Measurements from ENCODE around the gene WDSUB1. TPM values are rescaled to one million over a fixed set of nuclear protein-coding genes. Genes with fewer than 3 reads are reported as not detected.

WDSUB1 gene
- total RNA-seq, 2 donors from 2014 or later = 2.6 to 5.9 TPM

DNA sequence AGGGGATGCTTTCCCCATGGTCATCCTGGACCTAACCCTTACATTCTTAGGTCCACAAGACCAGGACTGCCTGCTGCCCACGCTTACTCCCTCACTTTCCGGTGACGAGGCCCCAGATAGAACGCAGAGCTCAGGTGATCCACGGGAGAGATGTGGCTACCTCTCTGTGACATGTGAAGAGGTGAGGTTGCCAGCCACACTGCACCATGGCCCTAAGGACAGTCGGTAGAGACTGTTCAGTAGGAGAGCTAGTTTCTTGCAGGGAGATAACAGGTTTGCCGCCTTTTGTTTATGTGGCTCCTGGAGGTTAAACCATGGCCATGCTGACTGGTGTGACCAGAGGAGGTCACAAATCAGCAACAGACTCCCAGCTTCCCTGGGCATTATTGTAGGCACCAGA is 71.4 kb downstream of the WDSUB1 start:
- ATAC-seq = no peak
- intact Hi-C loops (cut with DNase I) = no loop called here
- 93 to 97% methylated on average over 7 of the region's 7 CpGs for WGBS, 2 donors

GRCh38 chr2:159214325-159214865 is 72.1 kb downstream of the WDSUB1 start:
- intact Hi-C loops (cut with DNase I) = no loop called here
- DNase-seq (no peak), ATAC-seq (no peak)
- Histone ChIP-seq H3K27me3 (no peaks in the 10 kb centered on the region), H3K9me3 (no peaks in the 10 kb centered on the region), H3K27ac (no peak overlapping the region), H3K36me3 (replicated peaks in 1 of 2; ENCODE audit: insufficient read depth in 1 of 2, low read depth in 2 of 2) (peaks cover 3 to 8% of the 10 kb centered on the region in 2 donors), H3K4me3 (no peak overlapping the region), H3K4me1 (no peaks in the 10 kb centered on the region)
- TF ChIP-seq CTCF (IDR thresholded peaks at IDR 0.05) (no peak), POLR2A (IDR thresholded peaks at IDR 0.05) (no peak)
- 87 to 100% methylated on average over 3 of the region's 3 CpGs for WGBS, 2 donors

More for the DNA sequence above, 71.4 kb downstream of the WDSUB1 start:
- H3K27me3 ChIP-seq = no peaks in the 10 kb centered on the region
- no peaks in the 10 kb centered on the region for H3K4me1 ChIP-seq
- peaks cover 7 to 12% of the 10 kb centered on the region in 2 donors for H3K36me3 ChIP-seq (replicated peaks in 1 of 2; ENCODE audit: insufficient read depth in 1 of 2, low read depth in 2 of 2)
- TF ChIP-seq POLR2A (IDR thresholded peaks at IDR 0.05) (no peak), CTCF (IDR thresholded peaks at IDR 0.05) (no peak)
- H3K9me3 ChIP-seq = no peaks in the 10 kb centered on the region
- H3K27ac ChIP-seq = no peak overlapping the region
- H3K4me3 ChIP-seq = no peak overlapping the region
- no peak for DNase-seq

GRCh38 chr2:159213296-159213695 is 73.2 kb downstream of the WDSUB1 start:
- Histone ChIP-seq H3K27ac (no peak overlapping the region), H3K4me1 (no peaks in the 10 kb centered on the region), H3K27me3 (no peaks in the 10 kb centered on the region), H3K36me3 (replicated peaks in 1 of 2; ENCODE audit: insufficient read depth in 1 of 2, low read depth in 2 of 2) (peaks cover 2 to 6% of the 10 kb centered on the region in 2 donors), H3K9me3 (no peaks in the 10 kb centered on the region), H3K4me3 (no peak overlapping the region)
- ATAC-seq = no peak
- 93 to 97% methylated on average over 5 of the region's 5 CpGs for WGBS, 2 donors
- intact Hi-C loops (cut with DNase I) = no loop called here
- DNase-seq = no peak
- no peak for TF ChIP-seq CTCF (IDR thresholded peaks at IDR 0.05)
- TF ChIP-seq POLR2A (IDR thresholded peaks at IDR 0.05) = no peak

DNA sequence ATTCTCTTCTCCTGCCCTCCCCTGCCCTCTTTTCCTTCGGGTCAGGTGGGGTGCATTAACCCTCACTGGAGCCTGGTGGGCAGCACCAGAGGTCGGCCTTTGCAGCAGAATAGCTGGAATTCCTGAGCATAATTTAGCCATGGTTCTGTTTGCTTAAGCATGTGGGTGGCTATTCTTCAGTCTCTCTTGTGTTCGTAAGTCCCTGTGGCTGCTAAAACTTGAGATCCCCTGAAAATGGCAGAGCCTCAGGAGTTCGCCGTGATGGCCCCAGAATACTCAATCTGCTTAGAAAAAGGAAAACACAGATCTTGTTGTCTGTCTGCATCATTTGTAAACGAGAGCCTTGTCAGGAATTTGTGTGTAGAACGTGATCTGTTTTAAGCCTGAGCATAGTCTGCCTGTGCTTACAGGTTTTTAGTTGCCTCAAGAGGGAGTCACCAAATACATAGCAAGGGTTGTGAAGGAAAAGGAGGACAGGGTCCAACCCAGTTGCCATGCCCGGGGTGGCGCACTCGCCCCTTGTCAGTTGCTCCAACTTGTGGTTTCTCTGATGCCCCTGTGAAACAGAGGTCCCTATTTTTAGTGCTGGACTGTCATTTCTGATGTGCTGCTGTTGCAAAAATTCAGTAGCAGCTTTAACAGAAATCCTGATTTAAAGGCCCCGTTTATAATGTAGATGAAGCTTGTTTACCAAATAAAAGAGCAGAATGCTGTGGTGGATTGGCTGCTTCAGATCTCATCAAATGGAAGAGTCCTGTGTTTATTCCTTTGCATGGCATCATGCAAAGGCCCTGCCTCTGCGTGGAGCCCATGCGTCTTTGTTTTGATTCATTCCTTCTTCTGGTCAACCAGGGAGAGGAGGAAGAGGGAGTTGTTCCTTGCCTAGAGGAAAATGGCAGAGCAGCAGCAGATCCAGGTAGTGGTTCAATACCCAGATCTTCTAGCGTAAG is 74.8 kb downstream of the WDSUB1 start:
- no peak overlapping the region for H3K27ac ChIP-seq
- TF ChIP-seq POLR2A (IDR thresholded peaks at IDR 0.05) (no peak), CTCF (IDR thresholded peaks at IDR 0.05) (no peak)
- no peaks in the 10 kb centered on the region for H3K9me3 ChIP-seq
- intact Hi-C loops (cut with DNase I) = no loop called here
- ATAC-seq (no peak), DNase-seq (no peak)
- H3K27me3 ChIP-seq = no peaks in the 10 kb centered on the region
- peaks cover 0 to 1% of the 10 kb centered on the region in 2 donors for H3K36me3 ChIP-seq (replicated peaks in 1 of 2; ENCODE audit: insufficient read depth in 1 of 2, low read depth in 2 of 2)
- H3K4me3 ChIP-seq = no peak overlapping the region
- 74 to 85% methylated on average over 14 of the region's 14 CpGs for WGBS, 2 donors
- no peaks in the 10 kb centered on the region for H3K4me1 ChIP-seq
